ENCODE data around the gene PTPRM. TPM values are rescaled to one million over a fixed set of nuclear protein-coding genes. Genes with fewer than 3 reads are reported as not detected.

Gene PTPRM
- total RNA-seq, 1 experiment from 2014 or later: 11.1 TPM

DNA sequence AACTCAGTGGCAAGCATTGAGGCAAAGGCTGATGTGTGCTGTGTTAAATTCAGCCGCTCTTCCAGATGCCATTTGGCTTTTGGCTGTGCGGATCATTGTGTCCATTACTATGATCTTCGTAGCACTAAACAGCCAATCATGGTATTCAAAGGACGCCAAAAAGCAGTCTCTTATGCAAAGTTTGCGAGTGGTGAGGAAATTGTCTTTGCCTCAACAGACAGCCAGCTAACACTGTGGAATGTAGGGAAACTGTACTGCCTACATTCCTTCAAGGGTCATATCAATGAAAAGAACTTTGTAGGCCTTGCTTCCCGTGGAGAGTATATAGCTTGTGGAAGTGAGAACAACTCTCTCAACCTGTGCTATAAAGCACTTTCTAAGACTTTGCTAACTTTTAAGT, 846.6 kb downstream of the PTPRM start:
- no peak overlapping the region for H3K4me3 Mint-ChIP-seq
- no peak; the same call in 1 of the 2 replicates for ATAC-seq
- H3K4me1 Mint-ChIP-seq: no peaks in the 10 kb centered on the region
- H3K27ac Mint-ChIP-seq: no peak overlapping the region
- H3K9me3 Mint-ChIP-seq: peaks cover 48% of the 10 kb centered on the region
- peaks cover 31% of the 10 kb centered on the region for H3K36me3 Mint-ChIP-seq
- POLR2A ChIA-PET: no interaction called here
- CTCF ChIA-PET: no interaction called here
- TF ChIP-seq ZNF263 (CRISPR knock-in tag; IDR thresholded peaks at IDR 0.05; ENCODE audit: low read depth) (no peak), FOXK1 (CRISPR knock-in tag; IDR thresholded peaks at IDR 0.05) (no peak), ZNF512 (CRISPR knock-in tag; IDR thresholded peaks at IDR 0.05; ENCODE audit: borderline replicate concordance) (no peak), GRHL2 (CRISPR knock-in tag; IDR thresholded peaks at IDR 0.05; ENCODE audit: insufficient replicate concordance, severe bottlenecking) (no peak), TEAD4 (CRISPR knock-in tag; IDR thresholded peaks at IDR 0.05) (no peak), CREB1 (CRISPR knock-in tag; IDR thresholded peaks at IDR 0.05) (no peak), NR1H2 (CRISPR knock-in tag; IDR thresholded peaks at IDR 0.05) (no peak), ZMAT4 (CRISPR knock-in tag; IDR thresholded peaks at IDR 0.05) (no peak)
- no peak for DNase-seq (ENCODE audit: low spot score)
- no peaks in the 10 kb centered on the region; the same call in 1 of the 2 replicates for H3K27me3 Mint-ChIP-seq (ENCODE audit: low read depth)

DNA sequence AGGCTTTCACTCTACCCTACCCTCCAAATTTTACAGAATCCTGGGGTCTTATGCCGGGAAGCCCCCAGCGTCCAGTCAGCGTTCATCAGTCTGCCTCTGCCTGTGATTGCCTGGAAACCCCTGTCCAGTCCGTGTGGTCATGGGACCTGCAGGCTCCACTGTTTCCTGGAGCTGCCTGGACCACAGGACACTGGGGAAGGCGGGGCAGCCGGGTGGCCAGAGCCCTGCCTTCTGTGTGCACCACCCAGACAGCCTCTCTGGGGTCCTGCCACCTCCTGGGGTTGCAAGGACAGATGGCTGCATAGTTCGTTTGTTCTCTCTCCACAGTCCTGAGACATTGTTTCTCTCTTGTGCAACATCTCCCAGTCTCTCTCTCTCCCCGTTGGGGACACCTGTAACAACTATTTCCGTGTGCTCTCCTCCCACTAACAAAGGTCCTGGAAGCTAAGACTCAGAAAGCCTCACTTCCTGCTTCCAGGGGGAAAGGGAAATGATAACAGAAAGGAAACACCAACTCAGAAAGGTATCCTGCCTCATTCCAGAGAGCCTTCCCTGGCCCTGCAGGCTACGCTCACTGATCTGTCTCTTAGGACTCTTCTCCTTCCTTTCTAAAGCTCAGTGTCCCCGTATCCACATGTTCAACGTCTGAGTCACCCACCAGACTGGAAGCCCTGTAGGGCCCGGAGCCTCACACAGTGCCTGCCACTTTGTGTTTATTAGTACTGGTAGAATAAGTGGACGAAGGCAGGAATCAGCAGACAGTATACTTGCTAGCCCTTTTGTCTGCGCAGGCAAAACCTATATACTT, 849.3 kb downstream of the PTPRM start:
- ATAC-seq (no peak), DNase-seq (ENCODE audit: low spot score) (no peak)
- Mint-ChIP-seq H3K27ac (no peak overlapping the region), H3K9me3 (peaks cover 22% of the 10 kb centered on the region), H3K4me3 (no peak overlapping the region), H3K27me3 (ENCODE audit: low read depth) (no peaks in the 10 kb centered on the region; the same call in 1 of the 2 replicates), H3K4me1 (no peaks in the 10 kb centered on the region), H3K36me3 (peaks cover 12% of the 10 kb centered on the region)
- ChIA-PET CTCF (no interaction called here), POLR2A (no interaction called here)
- no peak for TF ChIP-seq ZNF425 (CRISPR knock-in tag; conservative IDR thresholded peaks at IDR 0.05)
- TF ChIP-seq E2F4 (CRISPR knock-in tag; IDR thresholded peaks at IDR 0.05; ENCODE audit: borderline replicate concordance, low read depth): no peak
- TF ChIP-seq ZNF671 (CRISPR knock-in tag; IDR thresholded peaks at IDR 0.05): no peak
- TF ChIP-seq, protein P1, sequence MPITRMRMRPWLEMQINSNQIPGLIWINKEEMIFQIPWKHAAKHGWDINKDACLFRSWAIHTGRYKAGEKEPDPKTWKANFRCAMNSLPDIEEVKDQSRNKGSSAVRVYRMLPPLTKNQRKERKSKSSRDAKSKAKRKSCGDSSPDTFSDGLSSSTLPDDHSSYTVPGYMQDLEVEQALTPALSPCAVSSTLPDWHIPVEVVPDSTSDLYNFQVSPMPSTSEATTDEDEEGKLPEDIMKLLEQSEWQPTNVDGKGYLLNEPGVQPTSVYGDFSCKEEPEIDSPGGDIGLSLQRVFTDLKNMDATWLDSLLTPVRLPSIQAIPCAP (CRISPR knock-in tag; IDR thresholded peaks at IDR 0.05): no peak
- TF ChIP-seq GRHL2 (CRISPR knock-in tag; IDR thresholded peaks at IDR 0.05; ENCODE audit: insufficient replicate concordance, severe bottlenecking): no peak
- no peak for TF ChIP-seq ZNF416 (CRISPR knock-in tag; IDR thresholded peaks at IDR 0.05)

DNA sequence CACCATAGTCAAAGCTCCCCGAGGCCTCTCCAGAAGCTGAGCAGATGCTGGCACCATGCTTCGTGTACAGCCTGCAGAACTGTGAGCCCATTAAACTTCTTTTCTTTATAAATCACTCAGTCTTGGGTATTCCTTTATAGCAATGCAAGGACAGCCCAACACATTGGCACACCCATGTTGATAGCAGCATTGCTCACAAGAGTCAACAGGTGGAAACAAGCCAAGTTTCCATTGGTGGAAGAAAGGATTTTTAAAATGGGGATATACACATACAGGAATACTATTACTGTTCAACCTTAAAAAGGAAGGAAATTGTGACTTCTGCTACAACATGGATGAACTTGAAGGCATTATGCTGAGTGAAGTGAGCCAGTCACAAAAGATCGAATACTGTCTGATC, 855.3 kb downstream of the PTPRM start:
- Mint-ChIP-seq H3K27ac (no peak overlapping the region), H3K4me3 (no peak overlapping the region), H3K27me3 (ENCODE audit: low read depth) (no peaks in the 10 kb centered on the region), H3K36me3 (no peaks in the 10 kb centered on the region), H3K9me3 (peaks cover 3% of the 10 kb centered on the region), H3K4me1 (peaks cover 17% of the 10 kb centered on the region)
- ATAC-seq: no peak
- DNase-seq (ENCODE audit: low spot score): no peak
- TF ChIP-seq OVOL2 (CRISPR knock-in tag; IDR thresholded peaks at IDR 0.05; ENCODE audit: borderline replicate concordance) (no peak), IRF2 (CRISPR knock-in tag; IDR thresholded peaks at IDR 0.05; ENCODE audit: borderline replicate concordance, low read depth) (no peak), NFE2L1 (CRISPR knock-in tag; IDR thresholded peaks at IDR 0.05) (no peak)
- CTCF ChIA-PET: no interaction called here
- POLR2A ChIA-PET: no interaction called here
